Endothelial cell of umbilical vein (primary cell): ENCODE data around the gene ARHGEF37. TPM values are rescaled to one million over a fixed set of nuclear protein-coding genes. Genes with fewer than 3 reads are reported as not detected.
A peak's percentile ranks its signal among the peaks of the same experiment; 100 is the strongest.

Experiments used
- BruUV-seq: library from RNA; stranded (reverse); fragments of 400-500 nt; replicated peaks from 2 replicates; lab custom pipeline; 2021; lab: Mats Ljungman, UMichigan
- CTCF ChIA-PET: fragments of 300-600, 350-600 bp; sonication (Branson Sonifier 250); formaldehyde crosslinking; loops from one replicate; lab custom pipeline; 2021; ENCODE audit warnings: antibody characterized with exemption, inconsistent platforms; lab: Charles Lee
- POLR2A ChIA-PET: fragments of 300-600, 350-600 bp; sonication (Branson Sonifier 250); formaldehyde crosslinking; loops from one replicate; lab custom pipeline; 2021; ENCODE audit warnings: antibody characterized with exemption, inconsistent platforms; lab: Charles Lee
- DNase-seq: peaks from one replicate; pipeline ENCODE4 v3.0.0-alpha.2; 2011; ENCODE audit warnings: low read depth, low spot score
- FAIRE-seq: peaks from 2 replicates; lab custom pipeline; 2011; peaks lifted over from hg19 to GRCh38; lab: Jason Lieb, UNC
- H2AFZ ChIP-seq: 2 replicates; pipeline ENCODE4 v1.6.0; 2012; ENCODE audit warnings: low read depth, low read length, control low read depth, inconsistent platforms
- H3K27ac ChIP-seq: 2 replicates; pipeline ENCODE4 v1.5.1; 2011; ENCODE audit warnings: low read depth, mild to moderate bottlenecking, control low read depth, low read length, moderate library complexity; ENCODE audit not compliant: insufficient read depth
- H3K27me3 ChIP-seq, 2 experiments: 2 replicates each; pipeline versions ENCODE4 v1.6.0 to v1.6.1; 2011; ENCODE audit warnings: low read length in 2 of 2, mixed read lengths in 1 of 2; ENCODE audit not compliant: control insufficient read depth in 2 of 2, insufficient read depth in 2 of 2
- H3K36me3 ChIP-seq, 2 experiments: 2 replicates in 1 of 2; 3 replicates in 1 of 2; pipeline ENCODE4 v1.5.1; 2011; ENCODE audit warnings: low read length in 2 of 2, mild to moderate bottlenecking in 1 of 2, moderate library complexity in 1 of 2; ENCODE audit not compliant: control insufficient read depth in 2 of 2, insufficient read depth in 2 of 2; ENCODE audit errors: extremely low read depth in 1 of 2
- H3K4me1 ChIP-seq: 3 replicates; pipeline ENCODE4 v1.5.1; 2011; ENCODE audit warnings: mild to moderate bottlenecking, low read length; ENCODE audit not compliant: control insufficient read depth, insufficient read depth; ENCODE audit errors: extremely low read depth
- H3K4me2 ChIP-seq: 2 replicates; pipeline ENCODE4 v1.6.1; 2011; ENCODE audit warnings: low read length, control low read depth, mixed read lengths; ENCODE audit not compliant: insufficient read depth
- H3K4me3 ChIP-seq, 3 experiments: fragments of 200-600 bp in 1 of 3; sonication (generic), shearing (Covaris generic) in 1 of 3; replicated peaks in 1 of 3; 2 replicates each; pipeline ENCODE4 v1.5.1; 2011 to 2016; ENCODE audit warnings: control low read depth in 3 of 3, low read length in 3 of 3, mild to moderate bottlenecking in 2 of 3, inconsistent platforms in 1 of 3, low read depth in 1 of 3, moderate library complexity in 1 of 3; ENCODE audit not compliant: insufficient read depth in 1 of 3
- H3K79me2 ChIP-seq: 2 replicates; pipeline ENCODE4 v1.6.0; 2012; ENCODE audit warnings: low read length, inconsistent platforms; ENCODE audit not compliant: control insufficient read depth, insufficient read depth
- H3K9ac ChIP-seq: replicated peaks from 2 replicates; pipeline ENCODE3; 2011; ENCODE audit warnings: low read length, control low read depth; ENCODE audit not compliant: insufficient read depth; ENCODE audit errors: extremely low read depth
- H3K9me1 ChIP-seq: replicated peaks from 3 replicates; pipeline ENCODE4 v1.6.0; 2011; ENCODE audit warnings: mild to moderate bottlenecking, low read length; ENCODE audit not compliant: control insufficient read depth, insufficient read depth; ENCODE audit errors: extremely low read depth
- H3K9me3 ChIP-seq: replicated peaks from 2 replicates; pipeline ENCODE4 v1.5.1; 2012; ENCODE audit warnings: low read length, inconsistent platforms; ENCODE audit not compliant: control insufficient read depth, insufficient read depth
- H4K20me1 ChIP-seq: replicated peaks from 2 replicates; pipeline ENCODE3; 2011; ENCODE audit warnings: mild to moderate bottlenecking, low read length; ENCODE audit not compliant: control insufficient read depth, insufficient read depth; ENCODE audit errors: extremely low read depth
- EZH2 ChIP-seq: IDR thresholded peaks from 2 replicates; pipeline ENCODE4 v1.6.1; 2012; ENCODE audit warnings: borderline replicate concordance, low read depth, mild to moderate bottlenecking, moderate library complexity, low read length, inconsistent platforms; ENCODE audit not compliant: severe bottlenecking
- FOS ChIP-seq: IDR thresholded peaks from 2 replicates; pipeline ENCODE4 v1.6.1; 2011; ENCODE audit warnings: mild to moderate bottlenecking, low read length, moderate library complexity, borderline replicate concordance; ENCODE audit not compliant: insufficient read depth
- GATA2 ChIP-seq: IDR thresholded peaks from 2 replicates; pipeline ENCODE4 v1.7.0; 2011; ENCODE audit warnings: low read depth, mild to moderate bottlenecking, moderate library complexity, mixed read lengths, low read length; ENCODE audit not compliant: insufficient read length, insufficient read depth
- JUN ChIP-seq: IDR thresholded peaks from 2 replicates; pipeline ENCODE4 v1.6.1; 2011; ENCODE audit warnings: borderline replicate concordance, low read depth; ENCODE audit not compliant: insufficient read length, insufficient read depth
- MYC ChIP-seq: IDR thresholded peaks from one replicate; pipeline ENCODE4 v1.6.1; 2011; ENCODE audit warnings: mild to moderate bottlenecking, low read depth, low read length
- POLR2A ChIP-seq: IDR thresholded peaks from 2 replicates; pipeline ENCODE4 v1.6.1; 2012; ENCODE audit warnings: low read depth, mild to moderate bottlenecking, control low read depth, low read length
- POLR2AphosphoS5 ChIP-seq: IDR thresholded peaks from 2 replicates; pipeline ENCODE4 v1.6.1; 2012; ENCODE audit warnings: low read depth, mild to moderate bottlenecking, control low read depth, low read length, moderate library complexity; ENCODE audit not compliant: insufficient read depth
- dilution Hi-C: fragments of 300-500 bp; cut with MboI; formaldehyde crosslinking; loops from one replicate; pipeline ENCODE4 v1.15.0; 2019; ENCODE audit warnings: low sequenced_read_pairs; ENCODE audit not compliant: extremely low pct_ligation_motif_present
- intact Hi-C: fragments of 100-400 bp; cut with micrococcal nuclease; formaldehyde crosslinking; loops from one replicate; pipeline ENCODE4 v1.10.0; 2022
- polyA plus RNA-seq, 4 experiments: library from polyadenylated mRNA; depleted of rRNA in 3 of 4; stranded (reverse) in 3 of 4; unstranded in 1 of 4; fragments of >200 nt; gene quantifications; 2 replicates each; pipeline versions ENCODE4 v1.2.1 to v1.2.3, GENCODE V29; 2011 to 2012; ENCODE audit warnings: missing spikeins in 1 of 4
- total RNA-seq: library from RNA; stranded (reverse); gene quantifications from 2 replicates; pipeline ENCODE4 v1.2.3, GENCODE V29; 2021
- TF ChIP-seq, protein P1 (sequence below): IDR thresholded peaks from 2 replicates; pipeline ENCODE4 v1.6.1; 2011; ENCODE audit not compliant: insufficient read depth, insufficient read length
- TF ChIP-seq, protein P2 (sequence below), 2 donors: IDR thresholded peaks; 1 replicate in 1 of 2; 2 replicates in 1 of 2; pipeline ENCODE4 v1.5.1; 2011; ENCODE audit warnings: low read length in 2 of 2, mild to moderate bottlenecking in 2 of 2, moderate library complexity in 2 of 2, control low read depth in 1 of 2, inconsistent platforms in 1 of 2, low read depth in 1 of 2; ENCODE audit not compliant: insufficient read depth in 1 of 2; ENCODE audit errors: extremely low read depth in 1 of 2

The ARHGEF37 gene
- total and polyA plus RNA-seq, 2 donors (not counting 3 experiments of a cell fraction or from before 2014, with no cell fraction given) = 4.9 to 7.0 TPM

DNA sequence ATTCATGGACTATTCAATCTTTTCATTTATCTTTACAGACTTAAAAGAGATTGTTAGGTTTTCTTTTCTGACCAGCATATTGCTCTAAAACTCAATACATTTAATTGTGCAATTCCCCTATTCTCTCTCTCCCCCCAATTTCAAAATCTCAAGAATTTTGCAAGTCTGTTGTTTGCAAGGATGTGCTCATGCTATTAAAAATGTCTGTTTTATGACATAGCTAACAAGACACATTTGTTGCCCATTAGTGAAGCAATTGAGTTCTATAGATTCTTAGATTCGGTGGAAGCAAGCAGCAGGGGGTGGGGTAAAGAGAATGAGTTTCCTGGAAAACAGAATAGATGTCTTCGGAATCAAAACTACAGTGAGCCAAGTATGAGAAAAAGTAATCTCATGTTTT lies 21.6 kb upstream of the ARHGEF37 start:
- no peaks in the 10 kb centered on the region for H3K9me3 ChIP-seq
- H3K27ac ChIP-seq = no peak overlapping the region
- no TSS peak for BruUV-seq
- H3K36me3 ChIP-seq = no peaks in the 10 kb centered on the region
- dilution Hi-C loops (no loop called here), intact Hi-C loops (loop anchor here (10.0 kb wide), 1 partner anchor 495 kb away; the partner anchor contains the start of gene SH3TC2)
- no peak overlapping the region for H3K9ac ChIP-seq
- H3K79me2 ChIP-seq = no peaks in the 10 kb centered on the region
- peaks cover 39% of the 10 kb centered on the region for H3K4me1 ChIP-seq
- H2AFZ ChIP-seq = no peak overlapping the region
- no peaks in the 10 kb centered on the region for H3K9me1 ChIP-seq
- peak; percentile 40 for FAIRE-seq
- no peak for TF ChIP-seq GATA2
- no peak for TF ChIP-seq POLR2AphosphoS5
- TF ChIP-seq, protein P1, sequence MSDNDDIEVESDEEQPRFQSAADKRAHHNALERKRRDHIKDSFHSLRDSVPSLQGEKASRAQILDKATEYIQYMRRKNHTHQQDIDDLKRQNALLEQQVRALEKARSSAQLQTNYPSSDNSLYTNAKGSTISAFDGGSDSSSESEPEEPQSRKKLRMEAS = no peak
- no peak for TF ChIP-seq MYC
- no peak for TF ChIP-seq JUN
- TF ChIP-seq EZH2 = no peak
- TF ChIP-seq FOS = no peak
- TF ChIP-seq POLR2A = no peak
- TF ChIP-seq, protein P2, sequence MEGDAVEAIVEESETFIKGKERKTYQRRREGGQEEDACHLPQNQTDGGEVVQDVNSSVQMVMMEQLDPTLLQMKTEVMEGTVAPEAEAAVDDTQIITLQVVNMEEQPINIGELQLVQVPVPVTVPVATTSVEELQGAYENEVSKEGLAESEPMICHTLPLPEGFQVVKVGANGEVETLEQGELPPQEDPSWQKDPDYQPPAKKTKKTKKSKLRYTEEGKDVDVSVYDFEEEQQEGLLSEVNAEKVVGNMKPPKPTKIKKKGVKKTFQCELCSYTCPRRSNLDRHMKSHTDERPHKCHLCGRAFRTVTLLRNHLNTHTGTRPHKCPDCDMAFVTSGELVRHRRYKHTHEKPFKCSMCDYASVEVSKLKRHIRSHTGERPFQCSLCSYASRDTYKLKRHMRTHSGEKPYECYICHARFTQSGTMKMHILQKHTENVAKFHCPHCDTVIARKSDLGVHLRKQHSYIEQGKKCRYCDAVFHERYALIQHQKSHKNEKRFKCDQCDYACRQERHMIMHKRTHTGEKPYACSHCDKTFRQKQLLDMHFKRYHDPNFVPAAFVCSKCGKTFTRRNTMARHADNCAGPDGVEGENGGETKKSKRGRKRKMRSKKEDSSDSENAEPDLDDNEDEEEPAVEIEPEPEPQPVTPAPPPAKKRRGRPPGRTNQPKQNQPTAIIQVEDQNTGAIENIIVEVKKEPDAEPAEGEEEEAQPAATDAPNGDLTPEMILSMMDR (IDR thresholded peaks at IDR 0.05; ENCODE audit: extremely low read depth in 1 of 2, insufficient read depth in 1 of 2, low read depth in 1 of 2, low read length in 2 of 2) = no peak
- DNase-seq = no peak
- no peaks in the 10 kb centered on the region for H3K27me3 ChIP-seq
- H3K4me2 ChIP-seq = no peak overlapping the region
- no peak overlapping the region for H3K4me3 ChIP-seq
- ChIA-PET POLR2A (no interaction called here), CTCF (no interaction called here)
- no peaks in the 10 kb centered on the region for H4K20me1 ChIP-seq
